CD4-positive, alpha-beta T cell treated with Interleukin-10 for 1 hour (primary cell): ENCODE measurements around the gene MRC1.
A peak's percentile ranks its signal among the peaks of the same experiment; 100 is the strongest.

Experiments used
- DNase-seq: peaks from one replicate; pipeline ENCODE4 v3.0.0-alpha.2; 2020

Gene MRC1

GRCh38 chr10:17795813-17796594, 13.1 kb upstream of the MRC1 start:
- no peak for DNase-seq

- DNase-seq, result no peak
Observed at GRCh38 chr10:17801507-17801906, 7.6 kb upstream of the MRC1 start.

- no peak for DNase-seq
Observed at GRCh38 chr10:17802350-17802749, 6.8 kb upstream of the MRC1 start.

GRCh38 chr10:17802976-17803375, 6.2 kb upstream of the MRC1 start:
- no peak for DNase-seq

GRCh38 chr10:17805330-17805729, 3.8 kb upstream of the MRC1 start:
- no peak for DNase-seq

GRCh38 chr10:17805921-17806577, 3.1 kb upstream of the MRC1 start:
- peak; percentile 25 for DNase-seq

- DNase-seq, result no peak
Observed at GRCh38 chr10:17811146-17811865, 2.2 kb downstream of the MRC1 start.

GRCh38 chr10:17814973-17815372, 5.8 kb downstream of the MRC1 start:
- DNase-seq, result no peak

GRCh38 chr10:17816199-17816598, 7.1 kb downstream of the MRC1 start:
- no peak for DNase-seq

GRCh38 chr10:17817316-17817715, 8.2 kb downstream of the MRC1 start:
- DNase-seq, result no peak

GRCh38 chr10:17817790-17818189, 8.6 kb downstream of the MRC1 start:
- DNase-seq, result no peak

- no peak for DNase-seq
Observed at GRCh38 chr10:17819836-17820235, 10.7 kb downstream of the MRC1 start.

GRCh38 chr10:17820943-17821342, 11.8 kb downstream of the MRC1 start:
- no peak for DNase-seq

- no peak for DNase-seq
Observed at GRCh38 chr10:17821893-17822292, 12.7 kb downstream of the MRC1 start.

- no peak for DNase-seq
Observed at GRCh38 chr10:17831341-17831740, 22.2 kb downstream of the MRC1 start.

- no peak for DNase-seq
Observed at GRCh38 chr10:17831896-17832295, 22.7 kb downstream of the MRC1 start.

GRCh38 chr10:17833656-17834055, 24.5 kb downstream of the MRC1 start:
- DNase-seq, result no peak

- no peak for DNase-seq
Observed at GRCh38 chr10:17835688-17836087, 26.5 kb downstream of the MRC1 start.

GRCh38 chr10:17836942-17837341, 27.8 kb downstream of the MRC1 start:
- no peak for DNase-seq

- no peak for DNase-seq
Observed at GRCh38 chr10:17838080-17838648, 29.0 kb downstream of the MRC1 start.

- no peak for DNase-seq
Observed at GRCh38 chr10:17841050-17841449, 31.9 kb downstream of the MRC1 start.

- DNase-seq, result no peak
Observed at GRCh38 chr10:17842641-17843040, 33.5 kb downstream of the MRC1 start.

GRCh38 chr10:17847585-17848296, 38.6 kb downstream of the MRC1 start:
- no peak for DNase-seq
